GM20000 (cell line): ENCODE measurements around the gene NARS2.

Experiments used
- DNase-seq: peaks from one replicate; pipeline ENCODE4 v3.0.0; 2012; ENCODE audit warnings: low spot score
- CTCF ChIP-seq: IDR thresholded peaks from 2 replicates; pipeline ENCODE4 v1.5.1; 2012; ENCODE audit warnings: mild to moderate bottlenecking, control low read depth; ENCODE audit errors: extremely low read depth, missing control alignments

NARS2 gene

GRCh38 chr11:78588517-78588916, 13.9 kb upstream of the NARS2 start:
- TF ChIP-seq CTCF, result no peak
- no peak for DNase-seq

- DNase-seq, result no peak
- TF ChIP-seq CTCF, result no peak
Observed at GRCh38 chr11:78587446-78587845, 12.8 kb upstream of the NARS2 start.

GRCh38 chr11:78586452-78587046, 11.9 kb upstream of the NARS2 start:
- TF ChIP-seq CTCF, result peak; percentile 27
- peak; percentile 34 for DNase-seq

GRCh38 chr11:78583889-78584288, 9.2 kb upstream of the NARS2 start:
- no peak for TF ChIP-seq CTCF
- DNase-seq, result no peak

GRCh38 chr11:78577495-78577894, 2.8 kb upstream of the NARS2 start:
- TF ChIP-seq CTCF, result no peak
- no peak for DNase-seq

- DNase-seq, result no peak
- TF ChIP-seq CTCF, result no peak
Observed at GRCh38 chr11:78576549-78577097, 2.0 kb upstream of the NARS2 start.

- TF ChIP-seq CTCF, result no peak
- DNase-seq, result no peak
Observed at GRCh38 chr11:78575478-78575877, 814 bp upstream of the NARS2 start.
